Stimulated activated CD4-positive, alpha-beta T cell treated with anti-CD3 and anti-CD28 coated beads, Interleukin-1b, Interleukin-23, amount 100 ng/mL, for 24 hours (primary cell): Measurements from ENCODE around the gene ANKRD44.

Experiments used
- DNase-seq, 4 experiments: peaks; one replicate each; pipeline ENCODE4 v3.0.0-alpha.2; 2020; ENCODE audit warnings: low read depth in 4 of 4, low spot score in 1 of 4

The ANKRD44 gene

DNA sequence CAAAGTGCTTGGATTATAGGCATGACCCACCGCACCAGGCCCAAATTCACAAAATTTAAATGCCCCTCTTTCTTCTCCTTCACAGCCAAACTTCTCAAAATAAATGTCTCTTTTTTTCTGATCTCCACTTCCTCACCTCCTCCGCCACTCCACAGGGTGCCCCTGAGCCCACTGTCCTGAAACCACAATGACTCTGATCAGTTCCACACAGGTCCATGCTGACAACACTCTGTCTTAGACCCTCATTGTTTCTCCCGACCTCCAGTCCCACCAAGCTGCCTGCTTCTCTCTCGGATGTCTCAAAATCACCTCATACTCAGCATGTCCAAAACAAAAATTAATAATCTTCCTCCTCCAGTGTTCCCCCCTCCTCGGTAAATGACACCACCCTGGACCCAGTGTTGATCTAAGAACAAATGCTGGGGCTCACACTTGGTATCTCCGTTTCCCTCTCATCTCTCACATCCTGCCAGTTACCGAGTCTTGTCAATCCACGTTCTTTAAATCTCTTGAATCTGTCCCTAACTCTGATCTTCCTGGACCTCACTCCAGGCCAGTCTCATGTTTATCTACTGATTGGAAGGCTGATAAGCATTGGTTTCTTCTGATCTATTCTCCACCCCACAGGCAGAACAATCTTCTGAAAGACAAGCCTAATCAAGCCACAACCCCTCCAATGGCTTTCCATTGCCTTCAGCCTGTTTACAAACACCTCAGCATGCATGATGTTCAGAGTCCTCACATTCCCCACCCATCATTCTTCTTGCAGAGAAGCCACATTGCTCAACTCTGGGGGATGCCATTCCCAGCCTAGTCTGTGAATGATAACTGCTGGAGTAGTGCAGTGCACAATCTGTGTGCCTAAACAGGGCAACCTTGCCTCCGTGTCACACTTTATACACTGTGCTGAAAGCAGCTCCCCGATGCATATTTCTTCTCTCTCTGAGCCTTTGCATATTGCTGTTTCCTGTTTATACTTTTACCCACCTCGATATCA is 12.4 kb upstream of the ANKRD44 start:
- no peak for DNase-seq

DNA sequence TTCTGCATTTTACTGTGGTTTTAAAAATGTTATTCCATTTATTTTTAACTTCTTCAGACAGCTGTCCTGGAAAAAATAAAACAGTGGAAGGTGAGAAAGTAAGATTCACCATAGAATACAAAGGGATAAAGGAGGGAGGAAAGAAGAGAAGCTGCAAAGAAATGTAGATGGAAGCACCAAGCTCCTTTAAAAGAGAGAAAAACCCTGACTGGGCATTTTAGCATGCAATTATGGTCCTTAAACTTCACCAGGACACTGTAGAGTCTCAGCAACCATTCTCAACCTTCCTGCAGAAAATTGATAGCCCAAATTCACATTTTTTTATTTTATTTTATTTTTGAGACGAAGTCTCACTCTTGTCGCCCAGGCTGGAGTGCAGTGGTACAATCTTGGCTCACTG is 11.6 kb upstream of the ANKRD44 start:
- no peak for DNase-seq

DNA sequence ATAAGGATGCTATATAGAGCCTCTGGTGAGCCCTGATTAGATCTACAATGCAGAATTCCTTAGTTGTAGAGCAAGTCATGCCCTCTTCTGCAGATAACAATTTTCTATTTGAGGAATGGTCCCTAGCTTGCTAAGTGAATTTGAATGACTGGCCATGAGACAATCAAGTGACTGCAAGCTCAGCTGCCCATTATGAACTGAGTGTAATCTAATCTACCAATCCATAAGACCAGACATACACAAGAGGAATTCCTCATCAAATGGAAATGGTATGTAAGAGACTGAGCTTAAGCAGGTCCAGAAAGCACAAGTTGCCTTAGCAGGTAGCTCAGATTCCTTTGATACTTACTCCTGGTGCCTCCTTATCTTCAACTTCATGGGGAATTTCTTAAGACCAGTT is 4.8 kb upstream of the ANKRD44 start:
- no peak for DNase-seq

DNA sequence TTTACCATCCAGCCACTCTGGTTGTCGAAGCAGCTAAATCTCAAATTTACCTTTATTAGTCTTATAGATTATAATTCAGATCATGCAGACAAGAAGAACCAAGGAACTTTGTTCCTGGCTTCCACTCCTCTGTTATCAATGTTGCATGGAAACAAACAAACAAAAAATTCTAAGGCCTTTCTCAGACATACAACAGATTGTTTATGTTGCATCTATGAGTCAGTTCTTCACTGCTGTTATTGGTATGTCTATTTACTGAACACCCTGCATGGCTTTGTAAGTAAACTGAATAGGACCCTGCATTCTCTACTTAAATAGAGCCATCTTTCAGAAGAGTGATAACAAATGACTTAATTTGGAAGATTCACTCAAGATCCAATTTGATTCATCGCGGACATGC is 1.6 kb upstream of the ANKRD44 start:
- no peak for DNase-seq

DNA sequence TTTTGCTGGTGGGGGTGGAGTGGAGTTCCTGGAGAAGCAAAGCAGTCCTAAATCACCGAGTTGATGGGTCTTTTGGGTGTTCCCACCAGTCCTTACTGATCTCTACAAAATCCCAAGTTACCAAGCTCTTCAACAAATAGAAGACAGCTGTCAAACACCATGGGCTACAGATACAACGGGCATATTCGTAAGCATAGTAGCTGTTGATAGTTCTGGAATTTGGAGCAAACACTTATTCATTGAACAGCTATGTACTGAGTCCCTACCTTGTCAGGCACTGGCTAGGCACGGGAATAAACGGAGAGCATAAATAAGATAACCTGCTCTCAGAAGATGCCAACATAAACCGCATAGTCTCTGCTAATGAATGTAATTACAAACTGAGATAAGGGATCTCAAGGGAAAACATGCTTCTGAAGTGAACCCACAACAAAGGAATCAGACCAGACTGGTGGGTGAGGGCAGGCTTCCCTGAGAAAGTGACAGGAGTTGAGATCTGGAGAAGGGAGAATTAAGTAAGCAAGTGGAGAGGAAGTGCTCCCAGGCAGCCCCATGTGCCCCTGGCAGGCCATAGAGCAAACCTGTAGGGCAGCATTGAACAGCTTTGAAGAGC is 947 bp upstream of the ANKRD44 start:
- no peak for DNase-seq

DNA sequence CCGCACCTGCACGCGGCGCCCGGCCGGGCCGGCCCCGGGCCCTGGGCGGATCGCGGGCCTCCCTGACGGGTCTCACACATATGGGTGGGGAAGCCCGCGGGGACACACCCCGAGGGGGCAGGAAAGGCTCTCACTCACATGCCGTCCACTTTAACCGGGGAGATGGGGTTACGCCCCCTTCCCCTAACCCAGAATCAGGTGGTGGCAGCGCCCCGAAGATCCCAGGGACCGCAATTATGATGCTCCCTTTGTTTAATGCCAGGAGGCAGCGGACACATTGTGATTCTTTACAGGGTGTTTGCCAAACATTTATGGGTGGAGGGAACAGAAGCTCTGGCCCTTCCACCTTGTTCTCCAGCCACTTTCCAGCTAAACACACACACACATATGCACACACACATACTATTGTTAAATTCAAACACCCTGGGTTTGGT is 424 bp upstream of the ANKRD44 start:
- no peak for DNase-seq

DNA sequence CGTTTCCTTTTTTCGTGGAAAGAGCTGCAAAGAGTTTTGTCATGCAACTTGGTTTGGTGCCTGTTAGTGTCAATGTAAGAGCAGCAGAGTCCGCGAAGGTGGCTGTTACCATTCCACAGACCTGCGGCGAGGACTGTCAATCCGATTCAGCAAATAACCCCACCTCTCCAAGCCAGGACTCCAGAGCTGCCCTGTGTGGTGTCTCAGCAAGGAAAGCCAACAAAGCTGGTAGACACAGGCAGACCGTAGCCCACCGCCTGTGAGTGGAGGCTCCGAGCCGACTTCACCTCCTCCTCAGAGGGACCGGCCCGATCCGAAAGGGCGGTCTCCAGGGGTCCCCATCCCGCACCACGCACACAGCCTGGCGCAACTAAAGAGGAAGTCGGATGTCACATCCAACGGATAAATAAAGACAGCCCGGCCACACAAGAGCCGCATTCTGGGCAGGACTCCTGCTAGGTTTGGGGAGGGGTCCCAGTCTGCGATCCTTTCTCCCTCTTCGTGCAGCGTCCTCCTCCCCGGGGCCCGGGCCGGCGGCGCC is 819 bp downstream of the ANKRD44 start:
- DNase-seq: no peak

DNA sequence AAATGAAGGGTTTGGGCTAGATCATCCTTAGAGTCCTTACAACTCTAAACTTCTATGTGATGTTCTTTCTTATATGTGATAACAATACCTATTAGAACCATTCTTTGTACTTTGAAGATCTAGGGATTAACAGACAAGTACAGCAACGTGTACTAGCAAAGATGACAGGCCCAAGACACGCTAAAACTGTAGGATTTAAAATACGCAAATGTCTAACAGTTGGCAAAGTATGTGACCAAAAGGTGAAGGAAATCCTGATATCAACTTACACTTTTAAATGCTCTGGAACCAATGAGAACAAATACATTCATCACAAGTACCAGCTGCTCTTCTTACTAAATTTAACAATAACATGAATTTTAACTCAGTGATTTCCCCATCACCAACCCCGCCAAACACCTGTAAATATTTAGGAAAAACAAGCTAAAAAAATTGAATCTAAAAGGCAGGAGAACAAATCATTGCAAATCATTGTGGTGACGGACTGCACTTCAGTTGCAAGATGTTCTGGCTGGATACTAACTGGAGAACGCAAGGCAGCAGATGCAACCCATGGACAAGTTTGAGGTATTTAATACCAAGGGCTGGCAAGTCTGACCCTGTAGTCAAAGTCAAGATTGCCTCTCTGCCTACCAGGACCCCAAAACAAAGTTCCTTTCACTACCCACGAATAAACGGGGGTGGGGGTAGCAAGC is 1.4 kb downstream of the ANKRD44 start:
- no peak for DNase-seq

DNA sequence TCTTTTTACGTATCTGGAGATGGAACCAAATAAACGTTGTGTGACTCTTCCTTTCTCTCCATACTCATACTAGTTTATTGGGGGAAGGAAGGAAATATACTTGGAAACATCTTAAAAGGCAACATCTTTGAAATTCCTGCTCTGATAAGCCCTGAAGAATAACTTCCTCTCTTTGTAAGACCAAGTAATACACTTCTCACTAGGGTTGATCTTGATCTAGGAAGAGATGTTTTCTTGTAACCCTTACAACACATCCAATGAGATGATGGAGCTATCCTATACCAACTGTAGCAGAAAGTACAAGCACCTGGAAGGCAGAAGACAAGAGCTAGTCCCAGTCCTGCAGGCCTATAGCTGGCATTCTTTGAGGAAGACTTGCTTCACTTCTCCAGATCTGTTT is 2.0 kb downstream of the ANKRD44 start:
- DNase-seq: no peak

DNA sequence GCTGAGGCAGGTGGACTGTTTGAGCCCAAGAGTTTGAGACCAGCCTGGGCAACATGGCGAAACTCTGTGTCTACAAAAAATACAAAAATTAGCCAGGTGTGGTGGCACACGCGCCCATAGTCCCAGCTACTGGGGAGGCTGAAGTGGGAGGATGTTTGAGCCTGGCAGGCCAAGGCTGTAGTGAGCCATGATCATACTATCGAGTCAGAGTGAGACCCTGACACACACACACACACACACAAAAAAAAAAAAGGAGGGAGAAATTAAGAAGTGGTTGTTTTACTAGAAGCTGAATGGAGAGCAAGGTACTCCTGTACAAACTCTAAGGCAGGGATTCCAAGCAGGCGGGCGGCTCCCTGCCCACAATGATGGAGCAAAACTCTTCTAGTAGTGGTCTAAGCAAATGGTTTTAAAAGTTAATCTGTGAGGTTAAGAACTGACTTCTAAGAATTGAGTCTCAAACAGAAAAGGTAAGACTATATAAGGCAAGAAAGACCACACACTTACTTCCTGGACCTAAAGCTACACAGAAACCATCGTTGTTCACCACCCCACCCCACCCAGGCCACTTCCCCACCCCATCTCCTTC is 2.6 kb downstream of the ANKRD44 start:
- no peak for DNase-seq

DNA sequence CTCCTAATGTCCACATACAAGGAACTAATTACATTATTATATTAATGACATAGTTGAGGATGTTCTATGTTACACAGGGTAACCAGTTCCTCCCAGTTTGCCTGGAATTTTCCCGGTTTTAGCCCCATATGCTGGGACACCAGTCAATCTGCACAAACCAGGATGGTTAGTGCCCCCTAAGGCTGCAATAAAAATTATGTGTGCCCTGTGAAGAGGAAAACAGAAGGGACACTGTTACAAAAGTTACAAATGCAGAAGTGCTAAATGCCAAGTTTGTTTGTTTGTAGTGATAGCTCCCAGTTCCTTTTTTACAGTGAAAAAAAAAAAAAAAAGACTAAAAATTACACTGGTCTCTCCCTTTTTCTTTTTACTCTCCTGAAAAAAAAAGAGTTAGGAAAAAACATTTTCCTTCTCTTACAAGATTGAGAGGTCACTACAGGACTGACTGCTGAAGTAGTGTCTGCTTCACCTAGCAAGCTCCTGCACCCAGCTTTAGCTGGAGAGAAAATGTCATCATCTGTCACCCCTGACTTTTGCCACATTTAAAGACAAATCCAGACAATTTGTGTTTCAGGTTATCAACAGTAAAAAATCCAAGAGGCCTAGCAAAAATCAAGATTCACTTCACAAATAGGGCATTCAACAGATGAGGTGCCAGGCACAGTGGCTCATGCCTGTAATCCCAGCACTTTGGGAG is 3.2 kb downstream of the ANKRD44 start:
- DNase-seq: no peak

DNA sequence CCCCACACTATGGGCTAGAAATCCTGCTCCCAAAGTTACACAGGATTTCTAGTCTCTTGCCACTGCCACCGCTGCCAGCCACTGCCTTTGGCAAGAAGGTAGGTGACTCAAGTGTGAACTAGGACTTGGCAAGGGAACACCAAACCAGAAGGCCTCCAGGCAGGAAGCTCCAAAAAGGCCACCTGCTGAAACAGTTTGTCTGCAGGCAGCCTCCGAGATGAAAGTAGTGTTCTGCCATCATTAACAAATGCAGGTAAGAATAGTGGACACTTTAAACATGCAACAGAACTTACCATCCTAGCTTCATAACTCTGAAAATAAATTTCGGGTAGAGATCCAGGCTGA is 3.9 kb downstream of the ANKRD44 start:
- DNase-seq: no peak

DNA sequence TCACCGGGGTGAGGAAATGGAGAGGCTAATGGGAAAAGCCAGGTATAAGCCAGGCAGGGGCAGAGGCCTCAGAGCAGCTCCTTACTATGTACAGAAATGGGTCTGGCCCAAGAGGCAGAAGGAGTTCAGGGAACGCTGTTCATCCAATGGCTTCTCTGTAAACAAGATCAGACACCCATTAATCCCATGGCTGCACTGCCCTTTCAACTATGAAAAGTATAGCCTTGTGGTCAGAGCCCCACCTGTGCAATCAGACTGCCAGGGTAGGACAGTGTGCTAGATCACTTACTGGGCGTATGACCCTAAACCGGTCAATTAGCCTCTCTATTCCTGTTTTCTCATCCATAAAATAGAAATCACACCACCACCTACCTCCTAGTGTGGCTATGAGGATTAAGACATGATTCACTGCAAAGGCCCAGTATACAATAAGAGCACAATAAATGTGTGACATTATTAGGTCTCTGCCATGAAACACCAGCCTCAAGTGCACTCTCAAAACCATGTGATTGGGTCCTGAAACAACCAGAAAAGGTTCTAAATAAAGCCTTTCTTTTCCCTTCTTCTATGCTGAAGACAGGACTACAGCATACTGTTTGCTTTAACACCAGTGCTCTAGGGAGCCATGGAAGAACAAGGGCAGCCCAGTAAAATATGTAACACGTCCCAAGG is 4.4 kb downstream of the ANKRD44 start:
- no peak for DNase-seq

DNA sequence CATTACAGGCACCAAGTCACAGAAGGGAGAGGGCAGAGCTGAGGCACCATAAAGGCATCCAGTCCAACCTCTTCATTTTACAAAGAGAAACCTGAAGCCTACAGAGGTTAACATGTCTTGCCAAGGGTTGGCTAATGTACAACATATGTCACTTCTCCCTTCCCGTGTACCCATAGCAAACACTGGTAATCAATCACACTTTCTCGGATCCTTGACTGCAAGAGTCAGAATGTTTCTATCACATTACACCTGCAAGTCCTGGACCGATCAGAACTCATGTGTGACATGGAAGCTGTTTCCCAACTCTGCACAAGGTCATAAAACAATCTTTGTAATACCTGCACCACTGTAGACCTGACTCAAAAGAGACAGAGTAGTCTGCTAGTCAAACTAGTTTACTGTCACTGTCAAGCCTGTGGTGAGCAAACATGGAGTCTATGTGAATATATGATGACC is 6.0 kb downstream of the ANKRD44 start:
- DNase-seq: no peak

DNA sequence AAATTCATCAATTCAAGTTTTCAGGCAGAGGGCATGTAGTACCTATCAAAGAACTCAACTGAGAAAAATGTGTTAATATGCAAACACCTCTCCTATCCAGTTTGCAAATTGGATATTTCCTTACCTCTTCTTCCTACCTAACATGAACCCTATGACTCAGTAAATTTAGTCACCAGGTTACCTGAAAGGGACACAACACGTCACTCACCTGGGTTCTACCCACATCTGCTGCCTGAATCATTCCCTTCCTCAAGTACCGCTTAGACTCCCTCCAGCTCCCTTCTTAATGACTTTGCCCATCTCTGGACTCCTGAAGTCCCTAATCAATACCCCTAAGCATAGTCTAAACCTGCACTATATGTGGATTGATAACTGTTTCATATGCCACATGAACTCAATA is 10.4 kb downstream of the ANKRD44 start:
- DNase-seq: no peak

DNA sequence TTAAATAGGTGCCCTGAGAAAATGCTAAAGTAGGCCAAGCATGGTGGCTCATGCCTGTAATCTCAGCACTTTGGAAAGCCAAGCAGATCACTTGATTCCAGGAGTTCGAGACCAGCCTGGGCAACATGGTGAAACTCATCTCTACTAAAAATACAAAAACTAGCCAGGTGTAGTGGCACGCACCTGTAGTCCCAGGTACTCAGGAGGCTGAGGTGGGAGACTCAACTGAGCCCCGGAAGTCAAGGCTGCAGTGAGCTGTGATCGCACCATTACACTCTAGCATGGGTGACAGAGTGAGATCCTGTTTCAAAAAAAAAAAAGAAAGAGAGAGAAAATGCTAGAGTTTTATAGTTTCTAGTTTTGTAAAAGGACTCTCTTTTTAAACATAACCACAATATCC is 12.0 kb downstream of the ANKRD44 start:
- DNase-seq: no peak

DNA sequence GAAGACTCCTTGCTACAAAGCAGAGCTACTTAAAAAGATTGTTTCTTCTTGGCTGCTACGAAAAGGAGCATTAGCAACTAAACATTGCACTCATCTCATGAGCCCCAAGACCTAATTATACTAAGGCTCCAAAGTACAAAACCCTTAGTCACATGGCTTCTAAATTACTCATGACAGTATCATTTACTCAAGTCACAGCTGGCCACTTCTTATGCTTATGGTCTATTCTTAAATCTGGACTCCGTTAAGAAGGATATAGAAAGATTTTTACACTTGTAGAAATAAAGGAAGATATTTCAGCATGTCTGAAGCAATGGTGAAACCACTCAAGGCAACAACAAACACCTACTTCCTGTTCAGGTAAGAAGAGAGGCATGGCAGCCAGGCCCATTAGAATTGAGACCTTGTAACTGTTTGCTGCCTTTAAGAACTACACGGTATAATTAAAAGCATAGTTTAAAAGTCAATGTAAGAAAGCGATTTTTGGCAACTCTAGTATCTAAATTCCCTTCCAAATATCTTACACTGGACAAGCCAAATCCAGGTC is 12.7 kb downstream of the ANKRD44 start:
- no peak for DNase-seq

DNA sequence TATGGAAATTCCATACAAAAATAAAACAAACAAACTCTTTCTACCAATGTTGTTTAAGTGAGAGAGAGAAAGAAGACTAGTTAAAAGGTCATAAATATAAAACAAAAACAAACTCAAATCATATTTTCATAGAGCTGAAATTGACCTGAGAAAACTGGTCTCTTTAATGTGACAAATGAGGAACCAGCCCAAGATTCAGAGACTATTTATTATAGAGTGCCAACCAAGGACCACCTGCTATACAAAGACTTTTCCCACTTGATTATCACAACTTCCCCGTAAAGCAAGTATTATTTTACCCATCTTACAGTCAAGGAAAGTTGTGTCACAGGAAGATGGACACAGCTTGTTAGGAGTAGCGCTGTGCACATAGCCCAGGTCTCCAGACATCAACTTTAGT is 13.3 kb downstream of the ANKRD44 start:
- DNase-seq: no peak

DNA sequence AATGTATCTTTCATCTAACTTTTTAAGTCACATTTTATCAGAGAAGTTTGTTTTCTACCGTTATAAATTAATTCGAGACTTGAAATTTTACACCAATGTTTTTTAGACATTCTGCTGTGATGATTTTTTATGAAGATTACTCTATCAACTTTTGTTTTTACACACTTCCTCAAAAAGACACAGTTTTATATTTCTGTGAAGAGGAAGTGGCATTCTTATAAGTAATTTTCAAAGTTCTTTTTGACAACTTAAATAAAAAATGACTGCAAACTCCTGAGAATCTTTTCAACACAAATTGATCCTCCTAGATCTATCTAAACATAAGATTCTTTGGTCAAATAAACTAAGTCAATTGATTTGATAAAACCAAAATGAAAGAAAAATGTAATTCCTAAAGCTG is 13.7 kb downstream of the ANKRD44 start:
- DNase-seq: no peak

DNA sequence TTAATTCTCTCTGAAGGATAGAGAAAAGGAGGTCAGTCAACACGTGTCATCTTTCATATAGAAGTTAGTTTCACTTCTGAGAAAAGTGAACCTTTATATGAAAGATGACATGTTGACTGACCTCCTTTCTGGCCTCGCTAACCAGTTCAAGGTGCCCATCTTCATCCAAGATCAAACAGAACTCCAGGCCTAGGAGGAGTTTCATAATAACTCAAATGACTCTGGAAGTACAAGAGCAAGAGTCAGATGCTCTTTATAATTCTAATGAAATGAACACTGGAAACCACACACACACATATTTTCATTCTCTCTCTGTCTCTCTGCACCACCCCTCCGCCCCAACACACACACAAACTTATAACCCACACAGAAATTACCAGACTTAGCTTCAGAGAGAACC is 16.3 kb downstream of the ANKRD44 start:
- DNase-seq: no peak
